ENCODE results near the gene CSAD.
A peak's percentile ranks its signal among the peaks of the same experiment; 100 is the strongest.

CSAD gene

GRCh38 chr12:53222170-53222721, 41.5 kb upstream of the CSAD start:
- DNase-seq: no peak
- H3K4me3 ChIP-seq (ENCODE audit: low read depth, low read length): peak overlapping the region; percentile 59
- H3K9me3 ChIP-seq: no peaks in the 10 kb centered on the region
- TF ChIP-seq CTCF (IDR thresholded peaks at IDR 0.05; ENCODE audit: low read depth, low read length): no peak
- no peaks in the 10 kb centered on the region for H3K36me3 ChIP-seq
- H3K4me1 ChIP-seq: peaks cover 16% of the 10 kb centered on the region
- H3K27me3 ChIP-seq: no peaks in the 10 kb centered on the region

- H3K4me3 ChIP-seq (ENCODE audit: low read depth, low read length): peak overlapping the region; percentile 59
- H3K36me3 ChIP-seq: no peaks in the 10 kb centered on the region
- no peaks in the 10 kb centered on the region for H3K27me3 ChIP-seq
- H3K9me3 ChIP-seq: no peaks in the 10 kb centered on the region
- peaks cover 16% of the 10 kb centered on the region for H3K4me1 ChIP-seq
- peak; percentile 73 for DNase-seq
- peak; percentile 39 for TF ChIP-seq CTCF (IDR thresholded peaks at IDR 0.05; ENCODE audit: low read depth, low read length)
Observed at GRCh38 chr12:53221203-53222080, 40.7 kb upstream of the CSAD start.

GRCh38 chr12:53220694-53221202, 40.0 kb upstream of the CSAD start:
- no peaks in the 10 kb centered on the region for H3K36me3 ChIP-seq
- H3K4me1 ChIP-seq: peaks cover 14% of the 10 kb centered on the region
- no peak for TF ChIP-seq CTCF (IDR thresholded peaks at IDR 0.05; ENCODE audit: low read depth, low read length)
- DNase-seq: peak; percentile 92
- H3K9me3 ChIP-seq: no peaks in the 10 kb centered on the region
- H3K4me3 ChIP-seq (ENCODE audit: low read depth, low read length): peak overlapping the region; percentile 59
- H3K27me3 ChIP-seq: no peaks in the 10 kb centered on the region

- Histone ChIP-seq H3K27me3 (no peaks in the 10 kb centered on the region), H3K36me3 (no peaks in the 10 kb centered on the region), H3K4me1 (peaks cover 10% of the 10 kb centered on the region), H3K9me3 (no peaks in the 10 kb centered on the region), H3K4me3 (ENCODE audit: low read depth, low read length) (peak overlapping the region; percentile 59)
- DNase-seq: peak; percentile 49
- no peak for TF ChIP-seq CTCF (IDR thresholded peaks at IDR 0.05; ENCODE audit: low read depth, low read length)
Observed at GRCh38 chr12:53219956-53220693, 39.4 kb upstream of the CSAD start.

- Histone ChIP-seq H3K36me3 (no peaks in the 10 kb centered on the region), H3K4me1 (peaks cover 10% of the 10 kb centered on the region), H3K4me3 (ENCODE audit: low read depth, low read length) (peak overlapping the region; percentile 59), H3K9me3 (no peaks in the 10 kb centered on the region), H3K27me3 (no peaks in the 10 kb centered on the region)
- no peak for TF ChIP-seq CTCF (IDR thresholded peaks at IDR 0.05; ENCODE audit: low read depth, low read length)
- no peak for DNase-seq
Observed at GRCh38 chr12:53219292-53219955, 38.7 kb upstream of the CSAD start.

All from BE2C (cell line).